ENCODE data around the gene TXNDC17.

DNA sequence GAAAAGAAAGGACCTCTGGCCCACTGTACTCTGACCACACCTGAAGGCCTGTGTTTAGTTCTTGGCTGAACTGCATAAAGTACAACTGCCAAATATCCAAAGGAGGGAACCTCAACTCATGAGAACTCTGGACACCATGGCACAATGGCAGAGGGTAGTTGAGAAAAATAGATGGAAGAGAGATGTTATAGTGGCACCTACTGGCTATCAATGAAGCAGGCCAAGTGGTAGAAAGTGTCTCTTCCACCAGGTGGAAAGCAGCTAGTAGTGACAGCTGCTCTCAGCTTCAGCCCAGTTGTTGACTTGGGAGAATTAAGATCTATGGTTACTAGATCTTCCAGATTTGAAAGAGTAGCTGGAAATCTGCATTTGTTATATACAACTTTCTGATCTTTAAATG, 7.3 kb downstream of the TXNDC17 start:
- TF ChIP-seq, protein P1, sequence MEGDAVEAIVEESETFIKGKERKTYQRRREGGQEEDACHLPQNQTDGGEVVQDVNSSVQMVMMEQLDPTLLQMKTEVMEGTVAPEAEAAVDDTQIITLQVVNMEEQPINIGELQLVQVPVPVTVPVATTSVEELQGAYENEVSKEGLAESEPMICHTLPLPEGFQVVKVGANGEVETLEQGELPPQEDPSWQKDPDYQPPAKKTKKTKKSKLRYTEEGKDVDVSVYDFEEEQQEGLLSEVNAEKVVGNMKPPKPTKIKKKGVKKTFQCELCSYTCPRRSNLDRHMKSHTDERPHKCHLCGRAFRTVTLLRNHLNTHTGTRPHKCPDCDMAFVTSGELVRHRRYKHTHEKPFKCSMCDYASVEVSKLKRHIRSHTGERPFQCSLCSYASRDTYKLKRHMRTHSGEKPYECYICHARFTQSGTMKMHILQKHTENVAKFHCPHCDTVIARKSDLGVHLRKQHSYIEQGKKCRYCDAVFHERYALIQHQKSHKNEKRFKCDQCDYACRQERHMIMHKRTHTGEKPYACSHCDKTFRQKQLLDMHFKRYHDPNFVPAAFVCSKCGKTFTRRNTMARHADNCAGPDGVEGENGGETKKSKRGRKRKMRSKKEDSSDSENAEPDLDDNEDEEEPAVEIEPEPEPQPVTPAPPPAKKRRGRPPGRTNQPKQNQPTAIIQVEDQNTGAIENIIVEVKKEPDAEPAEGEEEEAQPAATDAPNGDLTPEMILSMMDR (IDR thresholded peaks at IDR 0.05) = peak in 1 of 3 experiments; percentile 13
- TF ChIP-seq POLR2A (IDR thresholded peaks at IDR 0.05; ENCODE audit: low read depth) = no peak
- no peak for TF ChIP-seq POLR2AphosphoS5 (IDR thresholded peaks at IDR 0.05)
